H54 (cell line): ENCODE results near the gene SMIM21.

Experiments
- DNase-seq: peaks from one replicate; pipeline ENCODE4 v3.0.0; 2011; ENCODE audit warnings: low spot score, mixed read lengths; ENCODE audit not compliant: insufficient read length
- FAIRE-seq: peaks from 3 replicates; lab custom pipeline; 2011; peaks lifted over from hg19 to GRCh38; lab: Jason Lieb, UNC
- POLR2A ChIP-seq: IDR thresholded peaks from 2 replicates; pipeline ENCODE4 v1.6.1; 2011; ENCODE audit warnings: low read depth, mild to moderate bottlenecking, low read length

The SMIM21 gene

GRCh38 chr18:75408554-75409506 lies 18.7 kb downstream of the SMIM21 start:
- DNase-seq, result peak; percentile 28
- FAIRE-seq, result peak; percentile 70
- TF ChIP-seq POLR2A, result no peak

GRCh38 chr18:75407468-75408437 lies 19.8 kb downstream of the SMIM21 start:
- TF ChIP-seq POLR2A, result no peak
- FAIRE-seq (no peak), DNase-seq (no peak)

DNA sequence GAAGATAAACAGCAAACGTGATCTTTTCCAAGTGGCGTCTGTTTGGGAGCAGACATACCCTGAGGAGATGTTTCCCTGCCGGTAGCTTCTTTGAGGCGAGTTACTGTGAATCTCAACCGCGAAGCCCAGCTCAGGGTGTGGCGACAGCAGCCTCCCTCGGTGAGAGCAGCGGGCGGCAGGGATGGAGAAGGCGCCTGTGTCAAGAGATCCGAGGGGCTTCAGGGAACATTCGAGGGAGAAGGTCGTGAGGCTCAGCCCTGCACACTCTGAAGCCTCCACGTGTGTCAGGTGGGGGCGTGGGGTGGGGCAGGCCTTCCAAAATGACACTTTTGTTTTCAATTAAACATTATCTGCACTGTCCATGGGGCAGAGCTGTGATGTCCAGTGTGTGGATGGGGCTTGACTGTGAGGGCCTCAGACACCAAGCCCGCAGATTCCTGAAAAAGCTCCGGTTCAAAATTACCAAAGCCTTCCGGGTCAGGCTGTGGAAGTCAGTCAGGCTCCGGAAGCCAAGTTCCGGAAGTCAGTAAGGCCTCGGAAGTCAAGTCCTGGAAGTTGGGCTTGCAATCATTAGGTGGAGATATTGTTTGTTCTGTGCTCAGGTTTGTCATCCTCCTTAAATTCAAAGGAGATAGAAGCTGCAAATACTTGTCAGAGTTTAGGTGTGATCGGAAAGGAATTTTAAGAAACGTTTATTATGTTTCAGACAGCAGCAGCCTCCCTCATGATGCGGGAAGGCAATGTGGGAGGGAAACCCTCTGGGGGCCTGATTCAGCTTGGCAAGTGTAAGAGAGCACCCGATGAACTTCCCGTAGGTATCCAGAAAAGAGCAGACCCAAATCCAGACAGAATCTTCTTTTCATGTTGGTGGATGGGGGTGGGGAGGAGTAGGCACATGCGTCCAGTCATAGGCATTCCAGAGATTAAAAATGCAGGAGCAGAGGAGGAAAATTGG lies 20.7 kb downstream of the SMIM21 start:
- FAIRE-seq, result no peak
- DNase-seq, result no peak
- no peak for TF ChIP-seq POLR2A

GRCh38 chr18:75405351-75405750 lies 22.2 kb downstream of the SMIM21 start:
- TF ChIP-seq POLR2A, result no peak
- DNase-seq (no peak), FAIRE-seq (no peak)

DNA sequence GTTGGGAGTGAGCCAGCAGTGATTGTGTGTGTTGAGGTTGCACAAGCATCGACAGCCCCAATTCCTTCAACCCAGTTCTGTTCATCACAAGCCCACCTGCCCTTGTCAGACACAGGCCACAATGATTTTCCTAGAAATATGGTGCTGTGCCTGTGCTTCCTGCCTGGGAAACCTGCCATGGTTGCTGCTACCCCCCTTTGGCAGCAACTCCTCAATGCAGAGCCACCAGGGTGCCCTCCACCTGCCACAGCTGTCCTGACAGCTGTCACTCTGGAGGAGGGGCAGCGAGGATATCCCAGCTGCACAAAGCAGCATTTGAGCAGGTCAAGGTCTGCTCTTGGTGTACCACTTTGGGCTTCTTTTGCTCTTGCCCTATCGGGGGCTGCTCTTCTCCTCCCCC lies 27.1 kb downstream of the SMIM21 start:
- no peak for FAIRE-seq
- no peak for DNase-seq
- TF ChIP-seq POLR2A, result no peak

DNA sequence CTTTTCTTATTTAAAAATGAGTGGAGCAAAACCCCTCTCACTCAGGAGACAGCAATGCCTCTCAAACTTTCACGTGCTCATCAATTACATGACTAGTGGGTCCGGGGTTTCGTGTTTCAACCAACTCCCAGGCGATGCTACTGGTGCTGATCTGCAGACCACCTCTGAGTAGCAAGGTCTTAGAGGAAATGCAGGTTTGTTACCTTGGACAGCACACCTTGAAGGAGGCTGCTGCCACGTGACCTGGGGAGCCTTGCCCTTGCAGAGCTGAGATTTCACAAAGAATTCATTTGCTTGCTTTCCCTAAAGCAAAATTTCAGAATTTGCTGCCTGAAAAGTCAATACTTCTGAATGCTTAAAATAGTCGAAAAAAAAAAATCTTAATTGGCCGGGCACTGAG lies 32.4 kb downstream of the SMIM21 start:
- no peak for DNase-seq
- TF ChIP-seq POLR2A, result no peak
- no peak for FAIRE-seq

DNA sequence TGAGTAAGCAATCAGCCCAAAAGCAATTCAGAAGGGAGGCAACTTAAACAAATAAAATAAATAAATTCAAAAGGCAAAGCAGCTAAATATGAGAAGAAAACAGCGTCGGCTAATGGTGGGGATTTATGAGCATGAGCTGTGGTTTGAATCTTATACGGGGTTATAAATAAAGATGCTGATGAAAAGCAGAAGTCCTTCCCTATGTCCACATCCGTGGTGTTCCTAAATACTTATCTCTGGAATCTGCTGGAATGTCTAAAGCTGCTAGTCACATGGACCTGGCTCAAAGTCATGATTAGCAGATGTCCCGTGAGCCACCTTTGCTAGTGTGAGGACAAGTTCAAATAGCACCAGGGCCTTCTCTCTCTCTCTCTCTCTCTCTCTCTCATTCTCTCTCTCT lies 33.8 kb downstream of the SMIM21 start:
- FAIRE-seq, result no peak
- no peak for TF ChIP-seq POLR2A
- no peak for DNase-seq

DNA sequence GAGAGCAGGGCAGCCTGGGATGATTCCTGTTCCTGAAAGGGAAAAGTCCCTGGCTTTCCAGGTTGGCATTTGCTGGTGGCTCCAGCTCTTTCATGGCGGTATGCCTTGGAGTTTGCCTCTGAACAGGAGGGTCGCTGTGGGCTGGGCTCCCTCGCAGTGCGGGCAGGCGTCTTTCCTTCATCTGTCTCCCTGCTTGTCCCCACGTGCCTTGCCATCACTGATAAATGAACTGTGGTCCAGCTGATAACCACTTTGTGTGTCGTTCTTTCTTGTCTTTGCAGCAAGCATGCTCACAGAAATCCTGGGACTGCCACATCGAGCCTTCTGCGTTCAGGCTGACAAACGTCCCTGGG lies 35.3 kb downstream of the SMIM21 start:
- FAIRE-seq, result no peak
- no peak for TF ChIP-seq POLR2A

GRCh38 chr18:75391279-75392225 lies 36.0 kb downstream of the SMIM21 start:
- DNase-seq, result no peak
- TF ChIP-seq POLR2A, result no peak
- no peak for FAIRE-seq

More for the DNA sequence above, 35.3 kb downstream of the SMIM21 start:
- DNase-seq, result no peak

GRCh38 chr18:75390854-75391253 lies 36.6 kb downstream of the SMIM21 start:
- DNase-seq (no peak), FAIRE-seq (no peak)
- TF ChIP-seq POLR2A, result no peak

DNA sequence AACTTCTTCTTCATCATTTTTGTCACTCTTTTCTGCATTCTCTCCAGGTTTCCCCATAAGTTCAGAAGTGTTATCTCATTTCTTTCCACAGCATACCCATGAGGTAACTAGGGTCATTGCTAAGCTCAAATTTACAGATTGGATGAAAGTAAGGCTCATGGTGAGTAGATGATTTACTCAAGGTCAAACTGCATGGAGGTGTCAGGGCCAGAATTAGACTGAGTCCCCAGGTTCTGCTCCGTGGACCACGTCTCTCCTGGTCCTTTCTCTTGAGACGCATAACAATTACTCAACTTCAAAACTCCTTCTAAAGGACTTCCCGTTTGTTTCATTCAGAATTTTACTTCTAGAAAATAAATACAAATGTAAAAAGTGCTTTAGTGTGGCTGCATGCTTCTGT lies 43.4 kb downstream of the SMIM21 start:
- no peak for TF ChIP-seq POLR2A
- DNase-seq (no peak), FAIRE-seq (no peak)
